Heart left ventricle (tissue), 13 donors: ENCODE measurements around the gene PCLO.

Experiments
- POLR2A ChIP-seq, 2 donors: fragments of 450-650 bp; IDR thresholded peaks; one replicate each; pipeline ENCODE4 v1.6.1; 2017; ENCODE audit warnings: antibody characterized with exemption in 2 of 2, mild to moderate bottlenecking in 2 of 2, moderate library complexity in 2 of 2
- TF ChIP-seq, protein P1 (sequence below), 12 donors: fragments of 200-600 bp; sonication (generic) in 4 of 12; IDR thresholded peaks; one replicate each; pipeline versions ENCODE4 v1.5.0 to v1.8.0; 2018 to 2022; ENCODE audit warnings: antibody characterized with exemption in 12 of 12, mild to moderate bottlenecking in 5 of 12
- donor health status: ischemic (EF 13 %, LVEDD 7.1; RV severe dilation, severe dysfunction).
- donor health status: DM: no; HTN: yes; CAD: no.
- donor health status: DM: no; HTN: no; CAD: no.
- donor health status: ischemic (EF 25% LVEDD 6.9; RV normal size, moderate dysfunction).
- donor health status: ischemic (EF 25% LVEDD 5.7; RV mildly dilated, moderate dysfunction).
- donor health status: ischemic (EF 35%, LVEDD 5.7; RV mildly dilated, moderate dysfunction).
- donor health status: nonischemic (EF 11% LVEDD 7.7; RV severe dilation, severe dysfunction).
- donor health status: DM: yes; HTN: yes; CAD: no.
- donor health status: PGD.
- donor health status: ischemic (EF 29% LVEDD 5.4; RV normal size, mild dysfunction).
- donor health status: nonischemic (EF 23%, LVEDD 6.1; RV moderate dilation, normal function).

- TF ChIP-seq, protein P1, sequence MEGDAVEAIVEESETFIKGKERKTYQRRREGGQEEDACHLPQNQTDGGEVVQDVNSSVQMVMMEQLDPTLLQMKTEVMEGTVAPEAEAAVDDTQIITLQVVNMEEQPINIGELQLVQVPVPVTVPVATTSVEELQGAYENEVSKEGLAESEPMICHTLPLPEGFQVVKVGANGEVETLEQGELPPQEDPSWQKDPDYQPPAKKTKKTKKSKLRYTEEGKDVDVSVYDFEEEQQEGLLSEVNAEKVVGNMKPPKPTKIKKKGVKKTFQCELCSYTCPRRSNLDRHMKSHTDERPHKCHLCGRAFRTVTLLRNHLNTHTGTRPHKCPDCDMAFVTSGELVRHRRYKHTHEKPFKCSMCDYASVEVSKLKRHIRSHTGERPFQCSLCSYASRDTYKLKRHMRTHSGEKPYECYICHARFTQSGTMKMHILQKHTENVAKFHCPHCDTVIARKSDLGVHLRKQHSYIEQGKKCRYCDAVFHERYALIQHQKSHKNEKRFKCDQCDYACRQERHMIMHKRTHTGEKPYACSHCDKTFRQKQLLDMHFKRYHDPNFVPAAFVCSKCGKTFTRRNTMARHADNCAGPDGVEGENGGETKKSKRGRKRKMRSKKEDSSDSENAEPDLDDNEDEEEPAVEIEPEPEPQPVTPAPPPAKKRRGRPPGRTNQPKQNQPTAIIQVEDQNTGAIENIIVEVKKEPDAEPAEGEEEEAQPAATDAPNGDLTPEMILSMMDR (IDR thresholded peaks at IDR 0.05): no peak
- no peak for TF ChIP-seq POLR2A (IDR thresholded peaks at IDR 0.05)
These were observed 384.7 kb downstream of the PCLO start for GRCh38 chr7:82778021-82778420.
